GM12878 (cell line): ENCODE results near the gene KCNB1. TPM values are rescaled to one million over a fixed set of nuclear protein-coding genes. Genes with fewer than 3 reads are reported as not detected.

Experiments used
- ATAC-seq: fragments of 200-7000 bp; cut with Tn5 transposase; 3 replicates; pipeline ENCODE4 v1.9.1; 2020; ENCODE audit warnings: mild to moderate bottlenecking, moderate library complexity
- BruUV-seq: library from RNA; stranded (reverse); fragments of 400-500 nt; replicated peaks from 2 replicates; lab custom pipeline; 2021; lab: Mats Ljungman, UMichigan
- CTCF ChIA-PET: fragments of 300-600 bp; sonication (Branson Sonifier 250); formaldehyde crosslinking; extraction: SDS; loops from one replicate; lab custom pipeline; 2021; ENCODE audit warnings: inconsistent platforms; lab: Yijun Ruan, JAX
- POLR2A ChIA-PET: fragments of 350-600 bp; formaldehyde crosslinking; extraction: SDS; loops from one replicate; lab custom pipeline; 2021; ENCODE audit warnings: inconsistent platforms; lab: Charles Lee
- RAD21 ChIA-PET: fragments of 300-600 bp; sonication (Branson Sonifier 250); formaldehyde crosslinking; loops from one replicate; lab custom pipeline; 2023; ENCODE audit warnings: antibody characterized with exemption; ENCODE audit not compliant: unreplicated experiment; lab: Charles Lee
- SMC1A ChIA-PET: fragments of 300-600 bp; sonication (Branson Sonifier 250); formaldehyde crosslinking; loops from one replicate; lab custom pipeline; 2023; ENCODE audit not compliant: unreplicated experiment, uncharacterized antibody; lab: Charles Lee
- DNase-seq: peaks from one replicate; pipeline ENCODE4 v3.0.0-alpha.2; 2011; ENCODE audit warnings: low read depth, low spot score
- FAIRE-seq: peaks from 3 replicates; lab custom pipeline; 2011; peaks lifted over from hg19 to GRCh38; lab: Jason Lieb, UNC
- H2AFZ ChIP-seq: 2 replicates; pipeline ENCODE4 v1.6.0; 2011; ENCODE audit warnings: low read depth, low read length, control low read depth; ENCODE audit not compliant: control insufficient read depth
- H3K27ac ChIP-seq: 2 replicates; pipeline ENCODE4 v1.5.1; 2011; ENCODE audit warnings: control low read depth; ENCODE audit not compliant: control insufficient read depth, insufficient read depth
- H3K27me3 ChIP-seq, 2 experiments: replicated peaks in 1 of 2; 2 replicates each; pipeline versions ENCODE4 v1.6.0 to v1.6.1; 2011; ENCODE audit warnings: low read length in 1 of 2; ENCODE audit not compliant: control insufficient read depth in 2 of 2, insufficient read depth in 2 of 2
- H3K36me3 ChIP-seq, 2 experiments: 2 replicates each; pipeline ENCODE4 v1.5.1; 2011; ENCODE audit warnings: low read length in 1 of 2; ENCODE audit not compliant: control insufficient read depth in 2 of 2, insufficient read depth in 2 of 2
- H3K4me1 ChIP-seq: 2 replicates; pipeline ENCODE4 v1.6.1; 2011; ENCODE audit warnings: mild to moderate bottlenecking, low read length, moderate library complexity, mixed read lengths; ENCODE audit not compliant: control insufficient read depth, insufficient read depth
- H3K4me2 ChIP-seq: 2 replicates; pipeline ENCODE4 v1.6.0; 2011; ENCODE audit warnings: control low read depth; ENCODE audit not compliant: control insufficient read depth, insufficient read depth
- H3K4me3 ChIP-seq: fragments of 200-600 bp; sonication (generic); 2 replicates; pipeline ENCODE4 v1.5.1; 2016
- H3K79me2 ChIP-seq: 2 replicates; pipeline ENCODE4 v1.6.0; 2011; ENCODE audit warnings: low read length; ENCODE audit not compliant: control insufficient read depth, insufficient read depth
- H3K9ac ChIP-seq: 2 replicates; pipeline ENCODE4 v1.8.0; 2011; ENCODE audit warnings: low read length, control low read depth, mixed read lengths; ENCODE audit not compliant: control insufficient read depth, insufficient read depth
- H3K9me3 ChIP-seq: replicated peaks from 3 replicates; pipeline ENCODE4 v1.5.1; 2011; ENCODE audit warnings: mild to moderate bottlenecking, low read length; ENCODE audit not compliant: control insufficient read depth, insufficient read depth
- H4K20me1 ChIP-seq: 2 replicates; pipeline ENCODE4 v1.6.0; 2011; ENCODE audit not compliant: control insufficient read depth, insufficient read depth
- BRCA1 ChIP-seq: IDR thresholded peaks from 2 replicates; pipeline ENCODE4 v1.6.1; 2011; ENCODE audit warnings: low read depth, low read length, improper control_type of control experiment
- E2F8 ChIP-seq: fragments of 450-650 bp; IDR thresholded peaks from 2 replicates; pipeline ENCODE4 v1.6.1; 2018; ENCODE audit warnings: mild to moderate bottlenecking, low read depth, moderate library complexity; ENCODE audit not compliant: partially characterized antibody
- EZH2 ChIP-seq: IDR thresholded peaks from 2 replicates; pipeline ENCODE4 v1.6.1; 2012; ENCODE audit warnings: low read depth, mild to moderate bottlenecking, control low read depth, inconsistent platforms, low read length, borderline replicate concordance; ENCODE audit not compliant: control insufficient read depth
- POU2F2 ChIP-seq: IDR thresholded peaks from 3 replicates; pipeline ENCODE4 v1.6.1; 2011; ENCODE audit warnings: low read depth, mild to moderate bottlenecking, low read length, borderline replicate concordance
- RB1 ChIP-seq: fragments of 450-650 bp; formaldehyde crosslinking; IDR thresholded peaks from 2 replicates; pipeline ENCODE4 v1.6.1; 2017; ENCODE audit warnings: mild to moderate bottlenecking, borderline replicate concordance
- WGBS: methylation state at CpG from one replicate; pipeline ENCODE4 v1.1.6; 2016; ENCODE audit warnings: low lambda C conversion rate; ENCODE audit not compliant: insufficient replicate concordance, insufficient coverage; ENCODE audit errors: missing lambda C conversion rate; 5-methylcytosine and 5-hydroxymethylcytosine counted together
- in situ Hi-C: fragments of 300-500 bp; cut with MboI; formaldehyde crosslinking; loops from 9 replicates; pipeline ENCODE4 v1.14.3; 2018; ENCODE audit warnings: mixed read lengths
- intact Hi-C: fragments of 100-400 bp; cut with micrococcal nuclease; formaldehyde crosslinking; loops from one replicate; pipeline ENCODE4 v1.14.2; 2022; ENCODE audit not compliant: unreplicated experiment
- polyA plus RNA-seq, 11 experiments: library from polyadenylated mRNA; depleted of rRNA in 4 of 11; unstranded in 6 of 11; stranded (reverse) in 5 of 11; fragments of >200 nt; fragmentation: Nextera tagmentation in 4 of 11; fragmentation: Illumina TruSeq in 1 of 11; extraction: Ambion mirVana in 4 of 11; extraction: Trizol in 1 of 11; gene quantifications; 1 replicate in 1 of 11; 2 replicates in 10 of 11; pipeline versions ENCODE4 v1.2.1 to v1.2.3, GENCODE V29; 2011 to 2016; ENCODE audit warnings: inconsistent platforms in 2 of 11, missing spikeins in 2 of 11, low read depth in 1 of 11
- total RNA-seq, 4 experiments: library from RNA; depleted of rRNA in 3 of 4; stranded (reverse); fragments of >200 nt in 3 of 4; fragmentation: Illumina TruSeq in 1 of 4; extraction: Trizol in 1 of 4; gene quantifications; 2 replicates each; pipeline versions ENCODE4 v1.2.1 to v1.2.3, GENCODE V29; 2013 to 2021
- TF ChIP-seq, protein P1 (sequence below): fragments of 450-650 bp; IDR thresholded peaks from 2 replicates; pipeline ENCODE4 v1.6.1; 2017; ENCODE audit warnings: antibody characterized with exemption, mild to moderate bottlenecking, moderate library complexity

KCNB1 gene
- total and polyA plus RNA-seq, 10 of the 15 experiments (the other 5 are each of a cell fraction or from before 2014, with no cell fraction given): 0.02 to 0.08 (median 0.03) TPM; not detected in 7

DNA sequence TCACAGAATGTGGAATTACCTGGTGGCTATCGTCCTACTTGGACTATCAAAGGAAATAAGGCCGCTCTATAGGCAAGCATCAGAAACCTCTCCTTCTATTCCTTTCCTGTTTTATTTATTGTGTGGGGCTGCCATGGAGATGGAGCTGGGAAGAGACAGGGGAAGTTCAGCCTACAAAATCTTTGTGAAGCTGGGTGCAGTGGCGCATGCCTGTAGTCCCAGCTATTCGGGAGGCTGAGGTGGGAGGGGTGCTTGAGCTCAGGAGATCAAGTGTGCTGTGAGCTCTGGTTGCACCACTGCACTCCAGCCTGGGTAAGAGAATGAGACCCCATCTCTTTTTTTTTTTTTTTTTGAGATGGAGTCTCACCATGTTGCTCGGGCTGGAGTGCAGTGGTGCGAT, 60.3 kb downstream of the KCNB1 start:
- ChIA-PET SMC1A (interaction anchor here (0.9 kb wide), 1 partner anchor 20 kb away, joined by 3 read pairs; no protein-coding TSS in a partner anchor), RAD21 (no interaction called here), CTCF (no interaction called here), POLR2A (no interaction called here)
- Histone ChIP-seq H3K9me3 (no peaks in the 10 kb centered on the region), H3K27ac (no peak overlapping the region), H2AFZ (no peak overlapping the region), H3K9ac (no peak overlapping the region), H3K79me2 (no peaks in the 10 kb centered on the region), H3K27me3 (peaks cover 0 to 4% of the 10 kb centered on the region in 2 experiments; a peak in 2 of 4 replicates), H3K36me3 (no peaks in the 10 kb centered on the region), H3K4me3 (no peak overlapping the region), H3K4me2 (no peak overlapping the region), H4K20me1 (no peaks in the 10 kb centered on the region), H3K4me1 (no peaks in the 10 kb centered on the region)
- intact Hi-C loops: no loop called here
- WGBS: 64% methylated on average over 6 of the region's 6 CpGs
- TF ChIP-seq, protein P1, sequence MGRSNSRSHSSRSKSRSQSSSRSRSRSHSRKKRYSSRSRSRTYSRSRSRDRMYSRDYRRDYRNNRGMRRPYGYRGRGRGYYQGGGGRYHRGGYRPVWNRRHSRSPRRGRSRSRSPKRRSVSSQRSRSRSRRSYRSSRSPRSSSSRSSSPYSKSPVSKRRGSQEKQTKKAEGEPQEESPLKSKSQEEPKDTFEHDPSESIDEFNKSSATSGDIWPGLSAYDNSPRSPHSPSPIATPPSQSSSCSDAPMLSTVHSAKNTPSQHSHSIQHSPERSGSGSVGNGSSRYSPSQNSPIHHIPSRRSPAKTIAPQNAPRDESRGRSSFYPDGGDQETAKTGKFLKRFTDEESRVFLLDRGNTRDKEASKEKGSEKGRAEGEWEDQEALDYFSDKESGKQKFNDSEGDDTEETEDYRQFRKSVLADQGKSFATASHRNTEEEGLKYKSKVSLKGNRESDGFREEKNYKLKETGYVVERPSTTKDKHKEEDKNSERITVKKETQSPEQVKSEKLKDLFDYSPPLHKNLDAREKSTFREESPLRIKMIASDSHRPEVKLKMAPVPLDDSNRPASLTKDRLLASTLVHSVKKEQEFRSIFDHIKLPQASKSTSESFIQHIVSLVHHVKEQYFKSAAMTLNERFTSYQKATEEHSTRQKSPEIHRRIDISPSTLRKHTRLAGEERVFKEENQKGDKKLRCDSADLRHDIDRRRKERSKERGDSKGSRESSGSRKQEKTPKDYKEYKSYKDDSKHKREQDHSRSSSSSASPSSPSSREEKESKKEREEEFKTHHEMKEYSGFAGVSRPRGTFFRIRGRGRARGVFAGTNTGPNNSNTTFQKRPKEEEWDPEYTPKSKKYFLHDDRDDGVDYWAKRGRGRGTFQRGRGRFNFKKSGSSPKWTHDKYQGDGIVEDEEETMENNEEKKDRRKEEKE: no peak
- in situ Hi-C loops: no loop called here
- no peak for FAIRE-seq
- ATAC-seq: no peak
- DNase-seq: no peak
- no TSS peak for BruUV-seq

DNA sequence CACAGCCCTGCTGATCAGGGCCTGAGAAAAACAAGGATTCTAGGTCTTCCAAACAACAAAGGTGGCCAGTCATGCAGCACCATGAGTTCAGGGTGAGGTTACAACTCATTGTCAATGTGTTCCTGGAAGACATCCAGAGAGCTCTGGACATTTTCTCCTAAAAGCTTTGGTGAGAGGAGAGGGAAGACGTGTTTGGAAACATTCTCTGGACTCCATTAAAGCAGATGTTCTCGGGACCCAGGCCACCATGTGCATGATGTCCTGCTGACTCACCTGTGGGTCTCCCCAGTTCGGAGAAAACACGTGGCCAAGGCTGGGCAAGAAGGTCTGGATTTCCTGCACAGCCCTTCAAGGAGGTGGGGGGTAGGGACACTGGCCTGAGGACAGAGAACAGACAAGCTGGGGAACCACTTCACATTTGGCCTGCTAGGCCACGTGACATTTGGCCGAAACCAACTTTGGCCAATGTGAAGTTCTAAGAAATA, 61.6 kb downstream of the KCNB1 start:
- Histone ChIP-seq H4K20me1 (no peaks in the 10 kb centered on the region), H3K27me3 (peaks cover 0 to 4% of the 10 kb centered on the region in 2 experiments; a peak in 2 of 4 replicates), H3K9me3 (no peaks in the 10 kb centered on the region), H3K79me2 (no peaks in the 10 kb centered on the region), H3K4me1 (no peaks in the 10 kb centered on the region), H2AFZ (no peak overlapping the region), H3K4me2 (no peak overlapping the region), H3K27ac (no peak overlapping the region), H3K4me3 (no peak overlapping the region), H3K36me3 (no peaks in the 10 kb centered on the region), H3K9ac (no peak overlapping the region)
- ChIA-PET RAD21 (no interaction called here), SMC1A (no interaction called here), POLR2A (no interaction called here), CTCF (no interaction called here)
- FAIRE-seq: no peak
- 9% methylated on average over 6 of the region's 6 CpGs for WGBS
- in situ Hi-C loops (no loop called here), intact Hi-C loops (no loop called here)
- DNase-seq: no peak
- no TSS peak for BruUV-seq
- ATAC-seq: no peak
- TF ChIP-seq EZH2: no peak
- no peak for TF ChIP-seq POU2F2
- no peak for TF ChIP-seq E2F8
- TF ChIP-seq BRCA1: no peak
- no peak for TF ChIP-seq RB1
